K562 (cell line): ENCODE data around the gene ZNF502. TPM values are rescaled to one million over a fixed set of nuclear protein-coding genes. Genes with fewer than 3 reads are reported as not detected.

ENCODE experiments used
- BACH1 ChIP-seq: fragments of 200-800 bp; sonication (Bioruptor generic); IDR thresholded peaks from 2 replicates; pipeline ENCODE4 v1.6.1; 2016; ENCODE audit warnings: missing genetic modification characterization, missing compliant biosample characterization
- E2F5 ChIP-seq: sonication (generic); formaldehyde crosslinking; IDR thresholded peaks from 2 replicates; pipeline ENCODE4 v1.8.0; 2022; ENCODE audit warnings: mild to moderate bottlenecking, missing genetic modification reagents
- GTF2B ChIP-seq: IDR thresholded peaks from 2 replicates; pipeline ENCODE4 v1.6.1; 2011; ENCODE audit not compliant: insufficient read length; ENCODE audit errors: extremely low read depth
- JUNB ChIP-seq: fragments of 450-650 bp; formaldehyde crosslinking; conservative IDR thresholded peaks from 2 replicates; pipeline ENCODE4 v1.4.0; 2020; ENCODE audit warnings: mild to moderate bottlenecking
- NCOA6 ChIP-seq: fragments of 450-650 bp; IDR thresholded peaks from 2 replicates; pipeline ENCODE4 v1.6.1; 2017; ENCODE audit warnings: mild to moderate bottlenecking
- SNIP1 ChIP-seq: fragments of 450-650 bp; IDR thresholded peaks from 2 replicates; pipeline ENCODE4 v1.7.1; 2017; ENCODE audit warnings: low read depth, mild to moderate bottlenecking
- TFAM ChIP-seq: fragments of 250-450 bp; sonication (Bioruptor Pico); conservative IDR thresholded peaks from 2 replicates; pipeline ENCODE4 v1.5.0; 2021; ENCODE audit warnings: mild to moderate bottlenecking, moderate library complexity
- TFAP4 ChIP-seq: sonication (generic); formaldehyde crosslinking; IDR thresholded peaks from 2 replicates; pipeline ENCODE4 v1.8.0; 2022; ENCODE audit warnings: missing genetic modification reagents, mild to moderate bottlenecking, moderate library complexity, borderline replicate concordance
- TFE3 ChIP-seq: fragments of 450-650 bp; formaldehyde crosslinking; IDR thresholded peaks from 2 replicates; pipeline ENCODE4 v1.4.0; 2020; ENCODE audit warnings: mild to moderate bottlenecking, mixed read lengths
- ZBTB7A ChIP-seq: IDR thresholded peaks from 2 replicates; pipeline ENCODE4 v1.6.1; 2011; ENCODE audit warnings: low read depth, mild to moderate bottlenecking, low read length, moderate library complexity, borderline replicate concordance; ENCODE audit not compliant: control insufficient read depth
- ZC3H11A ChIP-seq: IDR thresholded peaks from 2 replicates; pipeline ENCODE4 v1.6.1; 2012; ENCODE audit warnings: low read depth, low read length, improper control_type of control experiment
- ZFPM2 ChIP-seq: fragments of 250-450 bp; sonication (Bioruptor Pico); IDR thresholded peaks from 2 replicates; pipeline ENCODE4 v1.5.1; 2022; ENCODE audit warnings: mild to moderate bottlenecking
- ZNF175 ChIP-seq: fragments of 200-800 bp; sonication (Bioruptor generic); IDR thresholded peaks from 2 replicates; pipeline ENCODE4 v1.6.1; 2016; ENCODE audit warnings: low read depth, mild to moderate bottlenecking, missing genetic modification characterization, missing compliant biosample characterization
- ZNF436 ChIP-seq: fragments of 250-450, 450-650 bp; sonication (Bioruptor Pico); formaldehyde crosslinking; IDR thresholded peaks from 2 replicates; pipeline ENCODE4 v1.7.0; 2020; ENCODE audit warnings: mild to moderate bottlenecking
- ZSCAN29 ChIP-seq: fragments of 450-650 bp; IDR thresholded peaks from 2 replicates; pipeline ENCODE4 v1.6.1; 2017
- polyA plus RNA-seq, 8 experiments: library from polyadenylated mRNA; depleted of rRNA in 4 of 8; stranded (reverse) in 5 of 8; unstranded in 3 of 8; fragments of >200 nt; fragmentation: Nextera tagmentation in 2 of 8; fragmentation: Illumina TruSeq in 1 of 8; extraction: Ambion mirVana in 2 of 8; extraction: Trizol in 1 of 8; gene quantifications; 2 replicates each; pipeline versions ENCODE4 v1.2.1 to v1.2.3, GENCODE V29; 2011 to 2014; ENCODE audit warnings: inconsistent platforms in 1 of 8, missing spikeins in 1 of 8
- total RNA-seq, 7 experiments: library from RNA; depleted of rRNA in 6 of 7; stranded (reverse); fragments of >200 nt in 6 of 7; fragmentation: Illumina TruSeq in 2 of 7; extraction: Trizol in 2 of 7; gene quantifications; 2 replicates each; pipeline versions ENCODE4 v1.2.1 to v1.2.3, GENCODE V29; 2011 to 2021; ENCODE audit warnings: low replicate concordance in 1 of 7
- TF ChIP-seq, protein P1 (sequence below): sonication (generic); formaldehyde crosslinking; IDR thresholded peaks from 2 replicates; pipeline ENCODE4 v1.8.0; 2023; ENCODE audit warnings: missing genetic modification reagents, mild to moderate bottlenecking, borderline replicate concordance
- TF ChIP-seq, protein P2 (sequence below): sonication (generic); formaldehyde crosslinking; IDR thresholded peaks from 2 replicates; pipeline ENCODE4 v1.8.1; 2023; ENCODE audit warnings: mild to moderate bottlenecking, missing genetic modification reagents

The ZNF502 gene
- total and polyA plus RNA-seq, 9 of the 15 experiments (the other 6 are each of a cell fraction or from before 2014, with no cell fraction given), result 0.38 to 0.98 (median 0.67) TPM

GRCh38 chr3:44729384-44729910, 17.0 kb downstream of the ZNF502 start, which contains the start of gene ZNF501 (continued):
- TF ChIP-seq, protein P1, sequence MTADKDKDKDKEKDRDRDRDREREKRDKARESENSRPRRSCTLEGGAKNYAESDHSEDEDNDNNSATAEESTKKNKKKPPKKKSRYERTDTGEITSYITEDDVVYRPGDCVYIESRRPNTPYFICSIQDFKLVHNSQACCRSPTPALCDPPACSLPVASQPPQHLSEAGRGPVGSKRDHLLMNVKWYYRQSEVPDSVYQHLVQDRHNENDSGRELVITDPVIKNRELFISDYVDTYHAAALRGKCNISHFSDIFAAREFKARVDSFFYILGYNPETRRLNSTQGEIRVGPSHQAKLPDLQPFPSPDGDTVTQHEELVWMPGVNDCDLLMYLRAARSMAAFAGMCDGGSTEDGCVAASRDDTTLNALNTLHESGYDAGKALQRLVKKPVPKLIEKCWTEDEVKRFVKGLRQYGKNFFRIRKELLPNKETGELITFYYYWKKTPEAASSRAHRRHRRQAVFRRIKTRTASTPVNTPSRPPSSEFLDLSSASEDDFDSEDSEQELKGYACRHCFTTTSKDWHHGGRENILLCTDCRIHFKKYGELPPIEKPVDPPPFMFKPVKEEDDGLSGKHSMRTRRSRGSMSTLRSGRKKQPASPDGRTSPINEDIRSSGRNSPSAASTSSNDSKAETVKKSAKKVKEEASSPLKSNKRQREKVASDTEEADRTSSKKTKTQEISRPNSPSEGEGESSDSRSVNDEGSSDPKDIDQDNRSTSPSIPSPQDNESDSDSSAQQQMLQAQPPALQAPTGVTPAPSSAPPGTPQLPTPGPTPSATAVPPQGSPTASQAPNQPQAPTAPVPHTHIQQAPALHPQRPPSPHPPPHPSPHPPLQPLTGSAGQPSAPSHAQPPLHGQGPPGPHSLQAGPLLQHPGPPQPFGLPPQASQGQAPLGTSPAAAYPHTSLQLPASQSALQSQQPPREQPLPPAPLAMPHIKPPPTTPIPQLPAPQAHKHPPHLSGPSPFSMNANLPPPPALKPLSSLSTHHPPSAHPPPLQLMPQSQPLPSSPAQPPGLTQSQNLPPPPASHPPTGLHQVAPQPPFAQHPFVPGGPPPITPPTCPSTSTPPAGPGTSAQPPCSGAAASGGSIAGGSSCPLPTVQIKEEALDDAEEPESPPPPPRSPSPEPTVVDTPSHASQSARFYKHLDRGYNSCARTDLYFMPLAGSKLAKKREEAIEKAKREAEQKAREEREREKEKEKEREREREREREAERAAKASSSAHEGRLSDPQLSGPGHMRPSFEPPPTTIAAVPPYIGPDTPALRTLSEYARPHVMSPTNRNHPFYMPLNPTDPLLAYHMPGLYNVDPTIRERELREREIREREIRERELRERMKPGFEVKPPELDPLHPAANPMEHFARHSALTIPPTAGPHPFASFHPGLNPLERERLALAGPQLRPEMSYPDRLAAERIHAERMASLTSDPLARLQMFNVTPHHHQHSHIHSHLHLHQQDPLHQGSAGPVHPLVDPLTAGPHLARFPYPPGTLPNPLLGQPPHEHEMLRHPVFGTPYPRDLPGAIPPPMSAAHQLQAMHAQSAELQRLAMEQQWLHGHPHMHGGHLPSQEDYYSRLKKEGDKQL (CRISPR knock-in tag), result no peak
- TF ChIP-seq SNIP1 (peak; percentile 89), ZBTB7A (no peak), BACH1 (tag) (no peak), E2F5 (CRISPR knock-in tag) (no peak), GTF2B (no peak), NCOA6 (no peak), ZNF175 (CRISPR knock-in tag) (no peak), ZFPM2 (CRISPR knock-in tag) (no peak), TFE3 (CRISPR knock-in tag) (no peak), ZNF436 (no peak), ZSCAN29 (no peak), ZC3H11A (no peak), TFAM (CRISPR knock-in tag) (no peak), JUNB (CRISPR knock-in tag) (no peak), TFAP4 (CRISPR knock-in tag) (peak; percentile 69)
- TF ChIP-seq, protein P2, sequence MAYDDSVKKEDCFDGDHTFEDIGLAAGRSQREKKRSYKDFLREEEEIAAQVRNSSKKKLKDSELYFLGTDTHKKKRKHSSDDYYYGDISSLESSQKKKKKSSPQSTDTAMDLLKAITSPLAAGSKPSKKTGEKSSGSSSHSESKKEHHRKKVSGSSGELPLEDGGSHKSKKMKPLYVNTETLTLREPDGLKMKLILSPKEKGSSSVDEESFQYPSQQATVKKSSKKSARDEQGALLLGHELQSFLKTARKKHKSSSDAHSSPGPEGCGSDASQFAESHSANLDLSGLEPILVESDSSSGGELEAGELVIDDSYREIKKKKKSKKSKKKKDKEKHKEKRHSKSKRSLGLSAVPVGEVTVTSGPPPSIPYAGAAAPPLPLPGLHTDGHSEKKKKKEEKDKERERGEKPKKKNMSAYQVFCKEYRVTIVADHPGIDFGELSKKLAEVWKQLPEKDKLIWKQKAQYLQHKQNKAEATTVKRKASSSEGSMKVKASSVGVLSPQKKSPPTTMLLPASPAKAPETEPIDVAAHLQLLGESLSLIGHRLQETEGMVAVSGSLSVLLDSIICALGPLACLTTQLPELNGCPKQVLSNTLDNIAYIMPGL (CRISPR knock-in tag), result 0 out of 2 replicates have a peak, but pooled peaks have one; percentile 59
